ENCODE results near the gene FDX1.

DNA sequence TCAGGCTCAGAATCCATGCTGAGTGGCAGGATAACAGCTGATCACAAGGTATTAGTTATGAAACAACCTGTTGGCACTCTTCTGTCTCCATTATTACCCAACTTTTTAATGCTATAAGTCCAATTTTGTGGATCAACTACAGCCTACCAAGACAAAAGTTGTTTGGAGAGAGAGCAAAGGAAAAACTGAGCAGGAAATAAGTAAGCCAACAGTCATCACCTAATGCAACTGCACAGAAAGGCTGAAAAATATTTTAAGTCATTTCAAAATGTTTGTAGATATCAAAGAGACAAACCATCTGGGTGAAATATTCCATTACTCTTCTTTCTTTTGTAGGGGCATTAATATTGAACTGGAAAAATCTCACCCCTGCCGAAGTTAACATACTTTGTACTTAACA lies 41.6 kb downstream of the FDX1 start:
- TF ChIP-seq POLR2A (IDR thresholded peaks at IDR 0.05; ENCODE audit: low read length) (no peak), POLR2AphosphoS2 (conservative IDR thresholded peaks at IDR 0.05; ENCODE audit: low read length) (no peak), SMC3 (IDR thresholded peaks at IDR 0.05) (no peak), RAD21 (conservative IDR thresholded peaks at IDR 0.05 in 1 of 2, IDR thresholded peaks at IDR 0.05 in 1 of 2) (no peak), JUN (IDR thresholded peaks at IDR 0.05) (no peak), TP53 (CRISPR knock-in tag; IDR thresholded peaks at IDR 0.05) (no peak), BHLHE40 (IDR thresholded peaks at IDR 0.05; ENCODE audit: low read depth, low read length) (no peak), CHD2 (IDR thresholded peaks at IDR 0.05; ENCODE audit: low read length, partially characterized antibody) (no peak), HOXB5 (CRISPR knock-in tag; IDR thresholded peaks at IDR 0.05) (no peak)
- TF ChIP-seq, protein P1, sequence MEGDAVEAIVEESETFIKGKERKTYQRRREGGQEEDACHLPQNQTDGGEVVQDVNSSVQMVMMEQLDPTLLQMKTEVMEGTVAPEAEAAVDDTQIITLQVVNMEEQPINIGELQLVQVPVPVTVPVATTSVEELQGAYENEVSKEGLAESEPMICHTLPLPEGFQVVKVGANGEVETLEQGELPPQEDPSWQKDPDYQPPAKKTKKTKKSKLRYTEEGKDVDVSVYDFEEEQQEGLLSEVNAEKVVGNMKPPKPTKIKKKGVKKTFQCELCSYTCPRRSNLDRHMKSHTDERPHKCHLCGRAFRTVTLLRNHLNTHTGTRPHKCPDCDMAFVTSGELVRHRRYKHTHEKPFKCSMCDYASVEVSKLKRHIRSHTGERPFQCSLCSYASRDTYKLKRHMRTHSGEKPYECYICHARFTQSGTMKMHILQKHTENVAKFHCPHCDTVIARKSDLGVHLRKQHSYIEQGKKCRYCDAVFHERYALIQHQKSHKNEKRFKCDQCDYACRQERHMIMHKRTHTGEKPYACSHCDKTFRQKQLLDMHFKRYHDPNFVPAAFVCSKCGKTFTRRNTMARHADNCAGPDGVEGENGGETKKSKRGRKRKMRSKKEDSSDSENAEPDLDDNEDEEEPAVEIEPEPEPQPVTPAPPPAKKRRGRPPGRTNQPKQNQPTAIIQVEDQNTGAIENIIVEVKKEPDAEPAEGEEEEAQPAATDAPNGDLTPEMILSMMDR (IDR thresholded peaks at IDR 0.05): no peak
- TF ChIP-seq, protein P2, sequence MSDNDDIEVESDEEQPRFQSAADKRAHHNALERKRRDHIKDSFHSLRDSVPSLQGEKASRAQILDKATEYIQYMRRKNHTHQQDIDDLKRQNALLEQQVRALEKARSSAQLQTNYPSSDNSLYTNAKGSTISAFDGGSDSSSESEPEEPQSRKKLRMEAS (IDR thresholded peaks at IDR 0.05): no peak
- TF ChIP-seq, protein P3, sequence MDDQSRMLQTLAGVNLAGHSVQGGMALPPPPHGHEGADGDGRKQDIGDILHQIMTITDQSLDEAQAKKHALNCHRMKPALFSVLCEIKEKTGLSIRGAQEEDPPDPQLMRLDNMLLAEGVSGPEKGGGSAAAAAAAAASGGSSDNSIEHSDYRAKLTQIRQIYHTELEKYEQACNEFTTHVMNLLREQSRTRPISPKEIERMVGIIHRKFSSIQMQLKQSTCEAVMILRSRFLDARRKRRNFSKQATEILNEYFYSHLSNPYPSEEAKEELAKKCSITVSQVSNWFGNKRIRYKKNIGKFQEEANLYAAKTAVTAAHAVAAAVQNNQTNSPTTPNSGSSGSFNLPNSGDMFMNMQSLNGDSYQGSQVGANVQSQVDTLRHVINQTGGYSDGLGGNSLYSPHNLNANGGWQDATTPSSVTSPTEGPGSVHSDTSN (IDR thresholded peaks at IDR 0.05): no peak
- TF ChIP-seq, protein P4, sequence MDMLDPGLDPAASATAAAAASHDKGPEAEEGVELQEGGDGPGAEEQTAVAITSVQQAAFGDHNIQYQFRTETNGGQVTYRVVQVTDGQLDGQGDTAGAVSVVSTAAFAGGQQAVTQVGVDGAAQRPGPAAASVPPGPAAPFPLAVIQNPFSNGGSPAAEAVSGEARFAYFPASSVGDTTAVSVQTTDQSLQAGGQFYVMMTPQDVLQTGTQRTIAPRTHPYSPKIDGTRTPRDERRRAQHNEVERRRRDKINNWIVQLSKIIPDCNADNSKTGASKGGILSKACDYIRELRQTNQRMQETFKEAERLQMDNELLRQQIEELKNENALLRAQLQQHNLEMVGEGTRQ (IDR thresholded peaks at IDR 0.05): no peak

All from A549 (cell line).